Gastrocnemius medialis (tissue), 4 donors: ENCODE results near the gene VAMP5. TPM values are rescaled to one million over a fixed set of nuclear protein-coding genes. Genes with fewer than 3 reads are reported as not detected.

Experiments
- ATAC-seq, 2 donors: fragments of 150-250 bp; one replicate each; pipeline ENCODE4 v1.9.1; 2016
- DNase-seq, 2 donors: peaks; one replicate each; pipeline ENCODE4 v3.0.0-alpha.2; 2019
- H3K27ac ChIP-seq, 4 donors: fragments of 200-600 bp; sonication (generic); 1 replicate in 1 of 4; 2 replicates in 3 of 4; pipeline ENCODE4 v1.5.1; 2016 to 2018; ENCODE audit warnings: mild to moderate bottlenecking in 2 of 4, moderate library complexity in 1 of 4
- H3K27me3 ChIP-seq, 3 donors: fragments of 200-600 bp; sonication (generic) in 2 of 3; 1 replicate in 1 of 3; 2 replicates in 2 of 3; pipeline versions ENCODE4 v1.5.1 to v1.6.0; 2016 to 2019; ENCODE audit warnings: mild to moderate bottlenecking in 1 of 3, moderate library complexity in 1 of 3
- H3K36me3 ChIP-seq, 2 donors: fragments of 200-600 bp; sonication (generic) in 1 of 2; one replicate each; pipeline ENCODE4 v1.5.1; 2017 to 2018
- H3K4me1 ChIP-seq, 2 donors: fragments of 200-600 bp; sonication (generic) in 1 of 2; one replicate each; pipeline ENCODE4 v1.5.1; 2016 to 2017; ENCODE audit warnings: mild to moderate bottlenecking in 2 of 2
- H3K4me3 ChIP-seq, 4 donors: fragments of 200-600 bp; sonication (generic) in 3 of 4; 1 replicate in 1 of 4; 2 replicates in 3 of 4; pipeline ENCODE4 v1.5.1; 2016 to 2019; ENCODE audit warnings: mild to moderate bottlenecking in 2 of 4
- H3K9me3 ChIP-seq, 3 donors: fragments of 200-600 bp; sonication (generic) in 2 of 3; 1 replicate in 1 of 3; 2 replicates in 2 of 3; pipeline ENCODE4 v1.5.1; 2016 to 2019
- CTCF ChIP-seq, 5 experiments: fragments of 450-650 bp in 3 of 5; fragments of 200-600 bp in 2 of 5; sonication (generic) in 2 of 5; IDR thresholded peaks in 4 of 5; conservative IDR thresholded peaks in 1 of 5; 1 replicate in 4 of 5; 2 replicates in 1 of 5; pipeline ENCODE4 v1.5.1; 2016 to 2019; ENCODE audit warnings: antibody characterized with exemption in 5 of 5, mild to moderate bottlenecking in 3 of 5, moderate library complexity in 3 of 5
- POLR2A ChIP-seq, 2 donors: fragments of 450-650 bp; IDR thresholded peaks; one replicate each; pipeline ENCODE4 v1.6.1; 2017; ENCODE audit warnings: antibody characterized with exemption in 2 of 2, mild to moderate bottlenecking in 2 of 2, moderate library complexity in 2 of 2
- in situ Hi-C, 4 donors: fragments of 200-750 bp; cut with MboI; loops; one replicate each; pipeline versions ENCODE4 v1.15.0 to v1.8.0; 2017; ENCODE audit warnings: low sequenced_read_pairs in 4 of 4
- intact Hi-C: fragments of 100-400 bp; cut with DNase I; formaldehyde crosslinking; loops from one replicate; pipeline ENCODE4 v1.15.1; 2023; ENCODE audit warnings: low total_unique reads
- total RNA-seq, 4 donors: library from RNA; depleted of rRNA; stranded (reverse); fragments of >200 nt; gene quantifications; one replicate each; pipeline versions ENCODE4 v1.1.0 to v1.2.3, GENCODE V29; 2016

The VAMP5 gene
- total RNA-seq, 4 donors from 2014 or later, result 19.9 to 47.0 (median 36.9) TPM

DNA sequence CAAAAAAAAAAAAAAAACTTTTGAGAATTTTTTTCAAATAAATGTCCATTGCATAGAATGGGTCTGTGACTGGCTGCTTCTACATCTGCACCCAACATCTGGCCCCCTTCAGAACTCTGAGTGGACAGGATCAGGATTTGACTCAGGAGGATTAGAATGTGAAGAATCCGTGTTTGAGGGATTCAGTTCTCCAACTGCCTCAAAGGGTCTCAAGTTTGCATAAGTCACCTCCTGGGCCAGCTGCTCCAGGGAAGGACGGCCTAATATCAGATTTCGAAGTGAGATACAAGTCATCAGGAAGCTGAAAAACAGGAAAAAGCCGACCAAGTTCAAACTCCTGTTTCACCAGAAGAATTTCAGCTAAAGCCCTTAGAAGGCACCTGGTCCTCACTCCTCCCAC, 34.4 kb upstream of the VAMP5 start:
- H3K4me3 ChIP-seq, result no peak overlapping the region
- intact Hi-C loops, result loop anchor here (2.0 kb wide), 1 partner anchor 53 kb away; the partner anchor contains the start of gene TMEM150A
- in situ Hi-C loops, result loop anchor here in 3 of 4 donors (5.0 kb wide), 1 partner anchor 128 kb away; no protein-coding TSS in a partner anchor
- no peaks in the 10 kb centered on the region for H3K9me3 ChIP-seq
- no peaks in the 10 kb centered on the region for H3K27me3 ChIP-seq
- peaks cover 0 to 31% of the 10 kb centered on the region in 2 donors for H3K36me3 ChIP-seq
- ATAC-seq (no peak), DNase-seq (no peak)
- TF ChIP-seq CTCF (IDR thresholded peaks at IDR 0.05 in 4 of 5, conservative IDR thresholded peaks at IDR 0.05 in 1 of 5) (no peak), POLR2A (IDR thresholded peaks at IDR 0.05) (no peak)
- peak overlapping the region; percentile 53 to 99 (median 56) for H3K27ac ChIP-seq
- H3K4me1 ChIP-seq, result peaks cover 14 to 27% of the 10 kb centered on the region in 2 donors

GRCh38 chr2:85550486-85550885, 33.7 kb upstream of the VAMP5 start:
- in situ Hi-C loops, result loop anchor here in 2 of 4 donors (5.0 kb wide), 1 partner anchor 128 kb away; no protein-coding TSS in a partner anchor
- H3K27ac ChIP-seq, result peak overlapping the region; percentile 53 to 99 (median 56)

GRCh38 chr2:85551698-85552678, 32.2 kb upstream of the VAMP5 start:
- no peaks in the 10 kb centered on the region for H3K9me3 ChIP-seq
- H3K4me3 ChIP-seq, result no peak overlapping the region
- peak overlapping the region; percentile 53 to 99 (median 64) for H3K27ac ChIP-seq
- H3K4me1 ChIP-seq, result peaks cover 5 to 13% of the 10 kb centered on the region in 2 donors
- peak; percentile 67 to 89 for ATAC-seq
- peak; percentile 71 to 85 for DNase-seq
- intact Hi-C loops (loop anchor here (1.0 to 2.0 kb wide), 3 partner anchors 51 to 161 kb away; partner anchors contain the start of gene TMEM150A), in situ Hi-C loops (loop anchor here in 2 of 4 donors (5.0 kb wide), 1 partner anchor 130 kb away; no protein-coding TSS in a partner anchor)
- H3K36me3 ChIP-seq, result peaks cover 0 to 40% of the 10 kb centered on the region in 2 donors
- TF ChIP-seq POLR2A (IDR thresholded peaks at IDR 0.05) (peak in 1 of 2 donors; percentile 12), CTCF (IDR thresholded peaks at IDR 0.05 in 4 of 5, conservative IDR thresholded peaks at IDR 0.05 in 1 of 5) (peak; percentile 90 to 96 (median 92))
- H3K27me3 ChIP-seq, result no peaks in the 10 kb centered on the region

More at GRCh38 chr2:85550486-85550885, 33.7 kb upstream of the VAMP5 start:
- Histone ChIP-seq H3K36me3 (peaks cover 0 to 30% of the 10 kb centered on the region in 2 donors), H3K27me3 (no peaks in the 10 kb centered on the region), H3K4me1 (peaks cover 11 to 21% of the 10 kb centered on the region in 2 donors), H3K9me3 (no peaks in the 10 kb centered on the region), H3K4me3 (no peak overlapping the region)
- no peak for TF ChIP-seq CTCF (IDR thresholded peaks at IDR 0.05 in 4 of 5, conservative IDR thresholded peaks at IDR 0.05 in 1 of 5)
- TF ChIP-seq POLR2A (IDR thresholded peaks at IDR 0.05), result no peak
- DNase-seq, result no peak
- ATAC-seq, result no peak
- intact Hi-C loops, result loop anchor here (2.0 kb wide), 1 partner anchor 52 kb away; the partner anchor contains the start of gene TMEM150A

GRCh38 chr2:85553184-85553583, 31.0 kb upstream of the VAMP5 start:
- ATAC-seq (no peak), DNase-seq (no peak)
- H3K36me3 ChIP-seq, result peaks cover 0 to 44% of the 10 kb centered on the region in 2 donors
- intact Hi-C loops (no loop called here), in situ Hi-C loops (loop anchor here in 2 of 4 donors (5.0 kb wide), 1 partner anchor 131 kb away; no protein-coding TSS in a partner anchor)
- H3K9me3 ChIP-seq, result no peaks in the 10 kb centered on the region
- TF ChIP-seq POLR2A (IDR thresholded peaks at IDR 0.05) (no peak), CTCF (IDR thresholded peaks at IDR 0.05 in 4 of 5, conservative IDR thresholded peaks at IDR 0.05 in 1 of 5) (no peak)
- no peaks in the 10 kb centered on the region for H3K27me3 ChIP-seq
- peaks cover 5 to 13% of the 10 kb centered on the region in 2 donors for H3K4me1 ChIP-seq
- no peak overlapping the region for H3K4me3 ChIP-seq
- H3K27ac ChIP-seq, result no peak overlapping the region
